ENCODE results near the gene APLP2. TPM values are rescaled to one million over a fixed set of nuclear protein-coding genes. Genes with fewer than 3 reads are reported as not detected.

Gene APLP2
- total RNA-seq, 2 donors from 2014 or later: 493 to 557 TPM

- H3K4me1 ChIP-seq (ENCODE audit: control insufficient read depth in 1 of 2, low read depth in 2 of 2): peaks cover 3 to 7% of the 10 kb centered on the region in 2 donors
- ATAC-seq (ENCODE audit: insufficient number of reproducible peaks, low FRiP score, low read depth): no peak
- no peaks in the 10 kb centered on the region for H3K9me3 ChIP-seq
- no peak for DNase-seq (ENCODE audit: low spot score)
- no peaks in the 10 kb centered on the region for H3K27me3 ChIP-seq (replicated peaks; ENCODE audit: insufficient read depth)
- no peak for TF ChIP-seq CTCF (IDR thresholded peaks at IDR 0.05)
- H3K27ac ChIP-seq: no peak overlapping the region
- H3K4me3 ChIP-seq: no peak overlapping the region
- peaks cover 20% of the 10 kb centered on the region for H3K36me3 ChIP-seq
These were observed 77.1 kb downstream of the APLP2 start for GRCh38 chr11:130146796-130147195.

DNA sequence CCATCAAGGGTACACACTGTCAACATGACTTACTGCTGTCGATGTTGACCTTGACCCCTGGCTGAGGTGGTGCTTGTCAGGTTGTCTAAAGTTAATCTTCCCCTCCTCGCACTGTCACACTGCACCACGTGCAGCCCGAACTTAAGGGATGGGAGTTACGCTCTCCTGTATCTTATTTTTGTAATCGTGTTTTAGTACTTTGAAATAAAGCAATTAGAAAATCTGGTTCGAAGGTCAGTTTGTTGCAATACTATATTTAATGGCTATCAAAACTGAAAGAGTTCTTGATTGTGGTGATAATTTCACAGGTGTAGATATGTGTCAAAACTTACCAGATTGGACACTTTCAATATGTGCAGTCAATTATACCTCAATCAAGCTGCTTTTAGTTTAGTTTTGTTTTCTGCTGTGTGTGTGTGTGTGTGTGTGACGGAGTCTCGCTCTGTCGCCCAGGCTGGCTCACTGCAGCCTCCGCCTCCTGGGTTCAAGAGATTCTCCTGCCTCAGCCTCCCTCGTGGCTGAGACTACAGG is 79.2 kb downstream of the APLP2 start:
- no peak for ATAC-seq (ENCODE audit: insufficient number of reproducible peaks, low FRiP score, low read depth)
- H3K4me1 ChIP-seq (ENCODE audit: control insufficient read depth in 1 of 2, low read depth in 2 of 2): no peaks in the 10 kb centered on the region
- no peak for TF ChIP-seq CTCF (IDR thresholded peaks at IDR 0.05)
- no peak overlapping the region for H3K4me3 ChIP-seq
- H3K27me3 ChIP-seq (replicated peaks; ENCODE audit: insufficient read depth): no peaks in the 10 kb centered on the region
- peaks cover 14% of the 10 kb centered on the region for H3K36me3 ChIP-seq
- H3K9me3 ChIP-seq: no peaks in the 10 kb centered on the region
- no peak overlapping the region for H3K27ac ChIP-seq
- DNase-seq (ENCODE audit: low spot score): no peak

DNA sequence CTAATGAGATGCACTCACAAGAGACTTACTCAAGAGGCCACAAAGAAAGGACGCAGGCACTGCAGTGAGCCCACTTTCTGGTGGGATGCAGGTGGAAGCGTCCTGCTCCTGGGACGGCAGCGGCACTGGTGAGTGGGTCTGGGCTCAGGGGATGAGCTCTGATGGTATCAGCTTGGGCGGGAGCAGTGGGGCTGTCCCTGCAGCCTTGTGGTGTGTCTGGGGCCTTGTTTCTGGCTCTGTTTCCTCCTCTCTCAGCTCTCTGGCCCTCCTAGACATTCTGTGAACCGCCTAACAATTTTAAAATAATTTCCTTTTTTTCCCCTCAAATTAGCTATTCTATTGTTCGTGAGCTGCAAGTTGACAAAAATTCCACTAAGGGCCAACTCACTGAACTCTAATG is 81.1 kb downstream of the APLP2 start:
- no peak for TF ChIP-seq CTCF (IDR thresholded peaks at IDR 0.05)
- Histone ChIP-seq H3K36me3 (peaks cover 4% of the 10 kb centered on the region), H3K9me3 (no peaks in the 10 kb centered on the region), H3K4me3 (no peak overlapping the region), H3K27ac (no peak overlapping the region), H3K4me1 (ENCODE audit: control insufficient read depth in 1 of 2, low read depth in 2 of 2) (no peaks in the 10 kb centered on the region), H3K27me3 (replicated peaks; ENCODE audit: insufficient read depth) (no peaks in the 10 kb centered on the region)
- ATAC-seq (ENCODE audit: insufficient number of reproducible peaks, low FRiP score, low read depth) (no peak), DNase-seq (ENCODE audit: low spot score) (no peak)

GRCh38 chr11:130151196-130151595 is 81.5 kb downstream of the APLP2 start:
- H3K27me3 ChIP-seq (replicated peaks; ENCODE audit: insufficient read depth): no peaks in the 10 kb centered on the region
- no peak overlapping the region for H3K27ac ChIP-seq
- no peak for DNase-seq (ENCODE audit: low spot score)
- no peak for ATAC-seq (ENCODE audit: insufficient number of reproducible peaks, low FRiP score, low read depth)
- H3K36me3 ChIP-seq: peaks cover 3% of the 10 kb centered on the region
- no peak for TF ChIP-seq CTCF (IDR thresholded peaks at IDR 0.05)
- H3K4me1 ChIP-seq (ENCODE audit: control insufficient read depth in 1 of 2, low read depth in 2 of 2): no peaks in the 10 kb centered on the region
- H3K9me3 ChIP-seq: no peaks in the 10 kb centered on the region
- no peak overlapping the region for H3K4me3 ChIP-seq

- Histone ChIP-seq H3K36me3 (no peaks in the 10 kb centered on the region), H3K9me3 (no peaks in the 10 kb centered on the region), H3K4me3 (no peak overlapping the region), H3K27ac (no peak overlapping the region), H3K4me1 (ENCODE audit: control insufficient read depth in 1 of 2, low read depth in 2 of 2) (peaks cover 6 to 13% of the 10 kb centered on the region in 2 donors), H3K27me3 (replicated peaks; ENCODE audit: insufficient read depth) (no peaks in the 10 kb centered on the region)
- ATAC-seq (ENCODE audit: insufficient number of reproducible peaks, low FRiP score, low read depth): no peak
- TF ChIP-seq CTCF (IDR thresholded peaks at IDR 0.05): no peak
- DNase-seq (ENCODE audit: low spot score): no peak
These were observed 86.7 kb downstream of the APLP2 start for GRCh38 chr11:130156108-130157022.

Measured in thoracic aorta (tissue), 2 donors.